Nucleus accumbens (tissue), 56 donors: Measurements from ENCODE around the gene EDEM1.
"Not testable (repeated sequence)": the region's sequence is repeated elsewhere in the genome, so short reads cannot be mapped to it uniquely, and the experiment has no call there.

ENCODE experiments used
- DNase-seq, 56 donors: peaks; one replicate each; lab custom pipeline; 2025; lab: John Stamatoyannopoulos, UW

EDEM1 gene

DNA sequence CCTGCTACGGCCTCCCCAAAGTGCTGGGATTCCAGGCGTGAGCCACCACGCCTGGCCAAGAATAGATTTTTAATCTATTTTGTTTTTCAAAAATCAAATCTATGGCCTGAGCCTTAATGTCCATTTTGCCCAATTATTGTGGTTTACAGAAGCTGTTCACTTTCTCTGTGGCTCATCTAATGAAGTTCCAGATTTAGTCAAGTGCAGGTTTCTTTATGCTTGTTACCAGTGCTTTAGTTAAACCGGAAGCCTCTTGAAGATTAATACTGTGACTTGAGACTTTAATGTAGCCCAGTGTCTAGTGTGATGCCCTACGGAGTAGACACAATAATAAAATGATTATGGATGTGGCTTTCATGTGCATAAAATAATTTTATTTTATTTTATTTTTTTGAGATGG, 16.5 kb upstream of the EDEM1 start:
- no peak for DNase-seq

DNA sequence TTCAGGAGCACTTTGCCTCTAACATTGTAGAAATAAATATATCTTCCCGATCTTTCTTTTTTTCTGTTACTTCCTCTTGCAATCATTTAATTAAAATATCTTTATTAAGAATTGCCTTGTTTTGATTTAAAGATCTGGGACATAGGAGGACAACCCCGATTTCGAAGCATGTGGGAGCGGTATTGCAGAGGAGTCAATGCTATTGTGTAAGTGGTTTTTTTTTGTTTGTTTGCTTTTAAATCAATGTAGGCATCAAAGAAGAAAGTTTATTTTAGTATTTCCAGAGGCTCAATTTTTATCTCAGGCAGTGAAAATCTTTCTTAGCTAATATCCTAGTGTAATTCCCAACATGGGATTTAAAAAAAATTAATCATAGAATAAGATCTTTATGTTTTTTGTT, 15.5 kb upstream of the EDEM1 start:
- DNase-seq: no peak

DNA sequence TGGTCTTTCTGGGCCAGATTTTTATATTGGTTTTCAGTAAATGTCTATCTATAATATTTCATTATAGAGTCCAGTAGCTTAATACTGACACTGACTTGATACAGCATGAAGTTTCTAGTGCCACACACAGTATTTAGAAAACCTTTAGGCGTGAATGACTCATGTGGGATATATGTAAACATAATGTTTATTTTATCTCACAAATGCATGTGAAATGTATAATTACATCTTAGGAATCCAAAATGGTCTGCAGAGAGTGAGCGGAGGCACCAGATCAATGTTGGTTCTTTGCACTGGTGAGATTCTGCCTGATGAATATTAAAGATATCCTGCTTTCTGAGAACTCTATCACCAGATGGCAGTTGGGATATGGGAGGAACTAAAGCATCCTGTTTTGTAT, 8.5 kb upstream of the EDEM1 start:
- DNase-seq: not testable (repeated sequence)

DNA sequence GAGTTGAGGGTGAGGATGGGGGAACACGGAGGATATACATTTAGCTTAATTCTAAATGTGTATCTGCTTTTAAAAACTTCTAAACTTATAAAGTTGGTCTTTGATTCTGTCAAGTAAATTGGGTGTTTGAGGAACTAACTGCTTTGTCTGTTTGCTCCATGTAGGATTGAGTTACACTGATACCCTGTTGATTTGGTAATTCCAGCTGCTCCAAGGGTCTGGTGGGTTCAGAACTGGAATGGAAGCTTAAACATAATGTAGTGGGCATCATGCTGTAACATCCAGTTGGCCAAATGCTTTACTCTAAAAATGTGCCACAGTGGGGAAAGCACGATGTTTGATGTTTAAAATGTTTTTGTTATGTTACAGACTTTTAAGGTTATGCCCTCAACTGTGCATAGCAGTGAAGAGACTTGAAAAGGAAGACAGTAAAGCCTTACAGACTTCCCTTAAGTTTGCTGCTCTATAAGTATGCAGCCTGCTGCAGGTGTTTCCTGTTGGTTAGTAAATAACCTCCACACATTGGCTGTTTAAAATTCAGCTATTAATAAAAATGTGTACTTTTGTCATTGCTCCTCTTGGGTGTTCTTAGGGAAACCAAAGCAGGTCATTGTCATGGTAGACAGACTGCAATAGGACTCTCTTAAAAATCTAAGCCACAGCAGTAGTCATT, 5.9 kb upstream of the EDEM1 start:
- DNase-seq: no peak

DNA sequence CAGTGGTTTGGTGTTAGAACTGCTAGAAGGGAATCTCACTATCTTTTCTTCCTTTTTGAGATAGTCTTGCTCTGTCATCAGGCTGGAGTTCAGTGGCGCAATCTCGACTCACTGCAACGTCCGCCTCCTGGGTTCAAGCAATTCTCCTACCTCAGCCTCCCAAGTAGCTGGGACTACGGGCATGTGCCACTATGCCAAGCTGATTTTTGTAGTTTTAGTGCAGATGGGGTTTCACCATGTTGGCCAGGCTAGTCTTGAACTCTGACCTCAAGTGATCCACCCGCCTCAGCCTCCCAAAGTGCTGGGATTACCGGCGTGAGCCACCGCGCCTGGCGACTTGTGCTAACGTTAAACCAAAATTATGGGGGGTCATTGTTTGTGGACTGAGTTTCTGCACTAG, 3.8 kb upstream of the EDEM1 start:
- not testable (repeated sequence) for DNase-seq

DNA sequence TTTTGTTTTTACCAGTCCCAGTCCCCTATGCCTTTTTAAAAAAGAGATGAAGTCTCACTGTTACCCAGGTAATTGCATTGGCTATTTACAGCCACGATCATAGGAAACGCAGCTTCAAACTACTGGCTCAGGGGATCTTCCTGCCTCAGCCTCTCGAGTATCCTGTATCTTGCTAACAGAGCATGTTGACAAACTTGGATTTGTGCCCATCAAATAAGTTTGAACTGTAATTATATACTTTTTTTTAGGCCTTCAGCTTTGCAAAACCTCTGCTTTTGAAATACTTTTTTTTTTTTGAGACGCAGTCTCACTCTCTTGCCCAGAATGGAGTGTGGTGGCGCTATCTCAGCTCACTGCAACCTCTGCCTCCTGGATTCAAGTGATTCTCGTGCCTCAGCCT, 3.0 kb upstream of the EDEM1 start:
- no peak for DNase-seq

DNA sequence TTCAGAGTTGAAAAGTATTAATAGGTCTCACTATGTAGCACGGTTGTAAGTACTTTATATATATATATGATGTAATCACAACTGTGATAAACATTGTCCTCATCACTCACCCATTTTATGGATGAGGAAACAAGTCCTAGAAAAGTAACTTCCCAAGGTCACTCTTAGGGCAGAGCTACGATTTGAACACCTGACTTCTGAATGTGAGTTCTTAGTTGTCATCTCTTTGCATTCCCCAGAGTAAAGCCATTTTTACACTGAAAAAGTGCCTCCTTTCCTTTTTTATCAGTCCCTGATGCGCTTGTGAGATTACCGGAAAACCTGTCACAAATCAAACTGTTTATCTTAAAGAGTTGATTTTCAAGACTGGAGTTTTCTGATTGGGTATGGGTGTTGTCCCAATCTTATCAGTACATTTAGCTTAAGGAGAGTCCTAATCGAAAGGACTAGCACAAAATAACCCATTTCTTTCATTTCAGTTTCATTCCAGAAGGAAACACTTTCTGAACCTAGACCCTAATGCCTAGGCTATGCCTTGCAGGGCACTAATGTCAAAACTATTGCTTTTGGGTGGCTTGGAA, 2.3 kb upstream of the EDEM1 start:
- no peak for DNase-seq

DNA sequence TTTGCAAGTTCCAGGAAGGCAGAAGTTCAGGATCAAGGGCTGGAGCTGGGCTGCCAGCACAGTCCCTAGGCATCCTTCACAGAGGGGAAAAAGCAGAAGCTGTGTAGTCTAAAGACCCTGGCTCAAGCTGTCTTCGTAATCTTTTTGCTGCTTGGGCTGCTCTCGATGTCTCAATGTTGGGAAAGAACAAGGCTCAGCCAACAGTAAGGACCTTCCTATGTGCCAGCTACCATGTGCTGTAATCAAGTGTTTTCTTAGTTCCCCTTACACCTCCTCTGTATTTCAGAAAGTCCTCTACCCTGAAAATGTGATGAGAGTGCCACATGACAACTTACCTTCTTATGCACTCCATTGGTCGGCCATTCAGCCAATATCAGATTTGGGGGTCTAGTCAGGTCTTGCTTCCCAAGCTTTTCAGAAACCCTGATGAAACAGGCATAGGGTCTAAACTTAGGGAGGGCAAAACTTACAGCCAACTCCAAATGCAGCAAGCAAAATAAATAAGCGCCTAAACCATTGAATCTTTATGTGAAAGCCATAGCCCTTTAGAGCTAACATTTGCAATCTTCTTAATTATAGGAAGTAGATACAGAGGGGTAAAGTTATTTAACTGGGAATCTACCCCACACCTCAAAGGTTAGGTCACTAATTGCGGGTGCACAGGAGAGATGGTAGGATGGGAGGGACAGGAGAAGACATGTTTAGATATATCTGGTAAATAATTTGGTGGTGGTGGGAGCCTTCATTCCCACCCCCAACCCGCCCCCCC, 1.2 kb upstream of the EDEM1 start:
- no peak for DNase-seq

DNA sequence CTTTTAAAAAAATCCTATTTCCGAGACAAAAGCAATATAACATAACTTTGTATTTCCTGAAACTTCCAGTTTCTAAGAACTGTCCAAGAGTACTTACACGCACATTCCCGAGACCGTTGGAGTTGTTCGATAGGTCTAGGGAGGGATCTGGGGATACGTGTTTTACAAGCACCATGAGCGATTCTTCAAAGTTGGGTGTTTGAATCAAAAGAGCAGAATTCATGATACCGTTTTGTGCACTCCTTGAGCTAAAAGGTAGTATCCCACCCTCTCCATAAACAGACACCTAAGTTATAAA, 700 bp upstream of the EDEM1 start:
- no peak for DNase-seq

DNA sequence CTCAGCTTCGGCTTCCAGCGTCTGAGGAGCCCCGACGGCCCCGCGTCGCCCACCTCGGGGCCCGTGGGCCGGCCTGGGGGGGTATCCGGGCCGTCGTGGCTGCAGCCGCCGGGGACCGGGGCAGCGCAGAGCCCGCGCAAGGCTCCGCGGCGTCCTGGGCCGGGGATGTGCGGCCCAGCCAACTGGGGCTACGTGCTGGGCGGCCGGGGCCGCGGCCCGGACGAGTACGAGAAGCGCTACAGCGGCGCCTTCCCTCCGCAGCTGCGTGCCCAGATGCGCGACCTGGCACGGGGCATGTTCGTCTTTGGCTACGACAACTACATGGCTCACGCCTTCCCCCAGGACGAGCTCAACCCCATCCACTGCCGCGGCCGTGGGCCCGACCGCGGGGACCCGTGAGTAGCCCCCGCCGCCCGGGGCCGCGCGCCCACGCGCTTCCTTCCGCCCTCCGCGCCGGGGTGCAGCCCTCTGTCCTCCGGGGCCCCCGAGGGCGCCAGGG, 462 bp downstream of the EDEM1 start:
- peak in 23 of 56 donors; percentile 13 to 69 (median 45) for DNase-seq

DNA sequence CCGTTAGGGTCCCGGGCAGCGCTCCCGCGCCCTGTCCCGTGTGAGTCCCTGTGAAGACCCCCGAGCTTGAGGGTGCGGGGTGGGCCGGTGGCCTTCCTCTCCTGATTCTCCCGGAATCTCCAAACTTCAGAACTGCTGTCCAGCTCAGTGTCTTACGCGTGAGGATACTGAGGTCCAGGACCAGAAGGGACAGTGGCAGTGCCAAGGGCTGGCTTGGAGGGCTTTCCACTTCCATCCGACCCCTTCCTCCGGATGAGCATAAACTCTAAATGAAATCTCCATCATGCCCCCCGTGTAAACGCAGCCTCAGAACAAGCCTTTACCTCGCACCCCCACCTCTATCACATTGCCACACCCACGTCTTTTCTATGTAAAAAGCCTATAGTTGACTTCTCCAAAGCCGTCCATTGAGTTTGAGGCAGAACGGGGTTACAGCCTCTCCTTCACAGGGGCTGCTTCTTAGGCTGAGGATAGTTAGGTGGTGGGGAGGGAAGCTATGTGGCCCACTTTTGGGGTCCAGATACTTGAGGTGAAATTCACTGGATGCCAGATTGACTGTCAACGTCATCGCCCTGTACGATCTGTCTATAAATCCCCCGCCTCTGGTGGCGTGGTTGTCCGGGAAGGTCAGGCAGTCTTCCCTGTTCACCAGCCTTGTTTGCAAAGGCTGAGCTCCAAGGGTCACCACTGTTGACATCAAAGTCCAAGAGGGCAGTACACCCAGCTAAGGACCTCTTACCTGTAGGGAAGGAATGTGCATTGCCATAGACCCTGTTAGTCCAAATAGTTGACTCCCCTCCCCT, 1.1 kb downstream of the EDEM1 start:
- DNase-seq: peak in 5 of 56 donors; percentile 28 to 47 (median 38)

DNA sequence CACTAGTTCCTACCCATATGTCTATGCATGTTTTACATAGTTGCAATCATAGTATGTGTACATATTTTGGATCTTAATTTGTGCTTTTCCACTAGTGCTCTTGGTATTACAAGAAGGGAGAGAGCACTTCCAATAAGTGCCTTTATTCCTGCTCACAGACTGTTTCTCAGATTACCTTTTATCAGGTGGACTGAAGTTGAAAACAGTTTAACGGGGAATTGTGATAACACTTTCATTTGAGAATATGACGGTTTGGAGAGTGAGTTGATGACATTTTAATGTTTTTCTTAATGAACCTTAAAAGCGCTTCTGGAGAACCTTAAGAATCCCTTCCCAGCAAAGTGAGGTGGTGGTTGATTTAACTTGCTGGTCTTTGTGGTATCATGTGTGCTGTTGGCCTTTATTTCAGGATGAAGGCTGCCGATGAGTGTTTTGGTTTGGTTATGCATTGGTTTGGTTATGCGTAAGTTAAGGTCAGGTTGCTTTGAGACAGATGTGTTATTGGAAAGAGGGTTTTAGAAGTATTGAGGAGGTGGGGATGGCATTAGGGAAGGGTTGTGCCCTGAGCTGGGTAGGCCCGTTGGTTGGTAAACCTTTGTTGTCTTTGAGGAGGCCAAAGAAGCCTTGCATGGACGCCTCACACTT, 2.8 kb downstream of the EDEM1 start:
- no peak for DNase-seq

DNA sequence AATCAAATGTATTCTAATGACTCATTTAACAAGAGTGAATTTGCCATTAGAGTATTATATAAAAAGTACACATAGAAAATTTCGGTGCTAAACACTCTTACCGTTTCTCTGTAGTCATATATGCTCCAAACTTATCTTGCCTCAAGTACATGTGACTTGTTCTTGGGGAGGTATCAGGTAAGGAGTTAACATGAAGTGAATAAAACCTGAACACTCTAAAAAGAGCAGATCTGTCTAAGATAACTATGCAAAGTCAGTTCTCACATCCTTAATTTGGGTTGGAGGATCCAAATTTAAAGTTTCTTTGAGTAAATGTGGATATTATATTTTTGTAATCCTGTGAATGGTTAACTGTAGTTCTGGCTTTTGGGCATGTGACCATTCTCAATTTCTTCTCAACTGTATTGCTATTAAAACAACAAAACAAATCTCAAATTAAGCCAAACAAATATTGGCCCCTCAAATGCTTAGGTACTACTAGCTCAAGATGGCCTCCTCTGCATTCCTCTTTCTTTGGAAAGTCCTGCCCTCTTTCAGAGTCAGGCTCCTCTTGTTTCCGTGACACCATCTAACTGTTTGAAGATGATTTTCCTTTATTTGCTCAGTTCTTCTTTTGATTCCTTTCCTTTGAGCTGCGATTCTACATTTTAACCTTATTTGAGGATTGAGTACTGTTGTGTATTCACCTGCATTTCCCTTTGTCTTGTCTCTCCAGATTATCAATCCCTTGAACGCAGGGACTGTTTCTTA, 4.2 kb downstream of the EDEM1 start:
- no peak for DNase-seq

DNA sequence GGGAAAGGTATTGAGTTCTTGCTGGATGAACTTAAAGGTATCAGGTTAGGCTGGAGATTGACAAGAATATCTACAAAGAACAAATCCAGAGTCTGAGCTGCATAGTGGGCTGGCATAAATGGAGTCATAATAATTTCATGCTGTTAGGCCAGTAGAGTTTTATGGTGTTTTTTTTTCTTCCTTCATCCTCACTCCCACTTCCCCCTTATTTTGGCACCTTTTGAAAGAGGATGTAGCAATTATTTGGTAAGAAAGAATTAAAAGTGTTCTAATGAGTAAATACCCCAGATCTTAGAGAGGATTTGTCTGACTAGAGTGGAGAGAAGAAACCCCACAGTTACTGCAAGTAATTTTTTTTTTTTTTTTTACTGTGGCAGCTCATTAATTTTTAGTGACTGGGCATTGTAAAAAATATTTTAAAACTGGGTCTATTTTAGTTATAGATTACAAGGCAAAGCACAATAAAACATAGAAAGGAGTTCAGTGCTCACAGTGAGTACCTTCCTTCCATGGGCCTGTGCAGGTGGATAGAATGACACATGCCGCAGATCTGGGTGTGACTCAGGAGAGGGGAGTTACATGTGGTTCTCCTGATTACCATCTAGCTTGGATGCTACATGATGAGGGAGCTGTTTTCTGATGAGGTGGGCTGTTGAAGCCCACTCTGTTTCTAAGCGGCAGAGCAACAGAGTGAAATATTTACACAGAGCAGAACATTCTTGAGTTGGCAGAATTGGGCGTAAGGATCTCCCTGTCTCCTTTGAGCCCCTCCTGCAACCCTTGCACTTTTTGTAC, 5.3 kb downstream of the EDEM1 start:
- no peak for DNase-seq

DNA sequence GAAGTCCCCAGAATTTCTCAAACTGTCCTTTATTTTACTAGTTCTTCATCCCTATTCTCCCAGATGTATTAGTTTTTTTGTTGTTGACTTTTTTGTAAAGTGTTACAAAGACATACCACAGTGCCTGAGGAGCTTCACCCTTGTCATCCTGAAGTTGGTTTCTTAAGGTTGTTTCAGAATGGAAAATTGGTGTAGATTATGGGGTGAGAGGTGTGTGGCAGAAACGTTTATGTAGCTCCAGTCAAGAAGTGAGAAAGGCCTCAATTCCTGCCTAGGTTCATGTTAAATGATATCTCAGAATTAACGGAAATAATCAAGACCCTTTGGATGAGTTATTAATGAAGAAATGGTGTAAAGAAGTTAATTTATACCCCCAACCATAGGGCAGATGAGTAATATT, 6.8 kb downstream of the EDEM1 start:
- DNase-seq: no peak

DNA sequence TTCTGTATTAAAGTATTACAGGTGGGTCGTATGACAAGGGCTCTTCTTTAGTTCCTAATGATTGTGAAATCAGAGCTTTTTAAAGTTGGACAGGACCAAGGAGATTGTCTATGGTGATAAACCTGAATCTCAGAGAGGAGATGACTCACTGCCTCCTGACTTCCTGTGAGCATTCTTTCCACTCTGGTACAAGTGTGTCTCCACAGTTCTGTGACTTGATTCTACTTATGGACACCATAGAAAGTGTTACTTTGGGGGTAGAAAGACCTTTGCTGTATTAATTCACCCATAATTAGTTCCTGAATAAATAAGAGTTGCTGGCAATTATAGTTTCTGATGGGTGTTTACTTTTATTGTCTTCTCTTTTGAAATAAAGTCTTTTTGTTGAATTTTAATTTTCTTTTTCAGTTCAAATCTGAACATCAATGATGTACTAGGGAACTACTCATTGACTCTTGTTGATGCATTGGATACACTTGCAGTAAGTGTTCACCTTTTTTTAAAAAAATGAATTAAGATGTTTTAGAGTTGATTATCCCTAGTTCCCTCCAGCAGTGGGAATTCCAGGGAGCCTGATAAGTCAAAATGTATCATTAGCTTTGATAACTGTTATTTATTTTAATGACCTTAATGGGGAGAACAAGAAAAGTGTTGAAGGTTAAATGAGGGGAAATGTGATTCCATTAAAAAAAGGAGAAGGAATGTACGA, 7.4 kb downstream of the EDEM1 start:
- DNase-seq: no peak

DNA sequence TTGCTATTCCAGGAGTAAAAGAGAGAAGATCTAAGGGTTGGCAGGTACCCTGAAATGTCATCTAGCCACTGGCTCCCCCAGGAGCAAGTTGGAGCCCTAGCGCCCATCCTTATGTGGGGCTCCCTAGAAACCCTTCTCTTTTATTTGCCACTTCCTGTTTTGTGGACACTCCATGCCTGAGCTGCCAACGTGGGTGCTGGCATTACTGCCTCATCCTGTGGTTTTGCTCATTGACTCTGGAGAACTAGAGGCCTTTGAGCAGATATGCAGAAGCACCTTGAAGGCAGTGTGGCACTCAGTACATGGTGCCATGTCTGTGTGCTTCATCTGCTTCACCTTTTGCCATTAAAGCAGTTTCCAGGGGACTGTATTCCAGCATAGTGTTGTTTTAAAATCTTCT, 8.1 kb downstream of the EDEM1 start:
- DNase-seq: peak in 1 of 56 donors; percentile 16

DNA sequence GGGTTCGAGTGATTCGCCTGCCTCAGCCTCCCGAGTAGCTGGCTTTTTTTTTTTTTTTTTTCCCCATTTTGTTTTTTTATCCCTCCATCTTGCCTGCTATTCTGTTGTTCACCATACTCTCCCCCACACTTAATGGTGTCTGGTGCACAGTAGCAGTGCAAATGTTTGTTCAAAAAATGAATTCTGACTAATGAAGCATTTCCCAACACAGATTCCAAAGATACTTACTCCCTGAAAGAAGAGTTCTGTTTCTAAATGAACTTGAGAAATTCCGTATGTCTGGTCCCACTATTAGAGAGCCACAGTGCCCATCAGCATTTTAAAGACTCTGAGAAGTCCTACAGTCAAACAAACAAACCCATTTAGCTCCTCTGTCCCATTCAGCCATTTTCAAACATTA, 9.5 kb downstream of the EDEM1 start:
- DNase-seq: no peak
